ENCODE results near the gene FRYL.
"Not testable (repeated sequence)": the region's sequence is repeated elsewhere in the genome, so short reads cannot be mapped to it uniquely, and the experiment has no call there.

The FRYL gene

DNA sequence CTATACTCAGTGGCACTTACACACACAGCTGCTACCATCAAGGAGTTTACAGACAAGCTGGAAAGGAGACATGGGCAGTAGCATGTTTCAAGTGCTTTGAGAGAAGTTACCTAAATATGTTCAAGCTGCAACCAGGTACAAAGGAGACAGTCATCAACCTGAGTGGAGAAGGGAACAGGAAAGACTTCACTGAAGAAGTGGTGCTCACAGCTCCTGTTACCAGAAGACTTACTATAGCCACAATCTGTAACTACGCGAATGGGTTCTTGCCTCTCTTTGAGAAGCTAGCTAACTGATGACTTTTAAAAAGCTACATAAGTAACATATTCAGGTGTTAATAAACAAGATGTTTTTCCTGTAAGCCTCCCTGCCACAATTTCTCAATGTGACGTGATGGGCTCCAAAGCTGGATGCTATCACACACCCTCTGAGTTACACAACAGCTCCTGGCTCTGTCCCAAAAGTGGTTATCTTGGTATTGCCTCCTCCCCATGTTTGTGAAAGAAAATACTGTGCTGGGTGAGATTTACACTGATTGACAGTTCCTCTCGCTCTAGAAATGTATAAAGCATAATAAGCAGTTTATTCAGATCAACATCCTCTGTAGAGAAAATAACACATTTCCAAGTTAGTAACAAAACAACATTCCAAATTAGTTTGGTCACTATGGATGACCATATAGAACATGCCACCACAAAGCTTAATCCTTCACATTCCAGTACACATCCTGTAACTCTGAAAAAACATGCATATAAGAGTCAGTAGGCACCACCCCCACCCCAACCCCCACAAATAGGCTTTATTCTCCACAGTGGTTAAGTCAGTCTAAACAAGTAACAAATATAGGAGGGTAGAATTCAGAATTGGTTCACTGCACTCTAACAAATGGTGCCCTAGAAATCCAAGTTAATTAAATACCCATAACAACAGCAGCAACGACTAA, 81.8 kb downstream of the FRYL start:
- no peak for DNase-seq (ENCODE audit: low spot score)

GRCh38 chr4:48697516-48697915, 82.6 kb downstream of the FRYL start:
- not testable (repeated sequence) for DNase-seq (ENCODE audit: low spot score)

- DNase-seq (ENCODE audit: low spot score), result no peak
These were observed 85.3 kb downstream of the FRYL start for GRCh38 chr4:48694824-48695223.

DNA sequence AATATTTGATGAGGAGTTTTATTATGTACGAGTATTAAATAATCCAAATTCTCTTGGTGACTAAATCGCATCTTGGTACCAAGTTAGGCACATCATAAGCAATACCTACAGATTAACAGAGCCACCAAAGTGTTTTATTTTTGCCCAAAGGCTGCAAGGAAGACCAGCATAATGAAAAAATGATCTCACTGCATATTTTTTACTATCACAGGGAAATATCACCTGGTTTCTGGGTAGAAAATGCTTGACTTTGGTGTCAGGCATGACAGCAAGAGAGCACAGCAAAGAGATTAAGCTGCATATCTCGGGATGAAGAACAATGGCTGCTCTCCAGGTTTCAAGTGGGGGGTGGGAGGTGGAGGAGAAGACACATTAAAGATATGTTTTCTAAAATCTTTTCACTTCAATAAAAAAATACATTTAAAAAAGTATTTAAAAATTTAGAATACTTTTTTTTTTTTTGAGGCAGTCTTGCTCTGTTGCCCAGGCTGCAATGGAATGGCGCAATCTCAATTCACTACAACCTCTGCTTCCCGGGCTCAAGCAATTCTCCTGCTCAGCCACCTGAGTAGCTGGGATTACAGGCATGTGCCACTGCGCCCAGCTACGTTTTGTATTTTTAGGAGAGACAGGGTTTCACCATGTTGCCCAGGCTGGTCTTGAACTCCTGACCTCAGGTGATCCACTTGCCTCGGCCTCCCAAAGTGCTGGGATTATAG, 86.1 kb downstream of the FRYL start:
- no peak for DNase-seq (ENCODE audit: low spot score)

DNA sequence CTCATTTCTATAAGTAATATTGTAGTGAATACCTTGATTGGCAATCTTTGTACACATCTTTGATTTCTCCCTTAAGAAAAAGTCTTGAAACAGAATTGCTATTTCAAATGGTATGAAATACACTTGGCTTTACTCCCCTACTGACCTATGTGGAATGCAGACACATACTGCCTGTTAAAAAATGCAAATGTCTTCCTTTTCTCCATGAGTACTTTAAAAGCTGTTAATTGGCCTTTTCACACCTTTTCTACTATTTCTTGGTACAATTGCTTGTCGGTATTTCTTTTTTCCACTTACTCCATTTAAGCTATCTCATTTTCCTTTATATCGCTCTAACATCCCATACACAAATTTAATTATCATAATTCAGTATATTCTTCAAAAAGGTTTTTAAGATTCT, 87.2 kb downstream of the FRYL start:
- DNase-seq (ENCODE audit: low spot score), result no peak

GRCh38 chr4:48692044-48692443, 88.0 kb downstream of the FRYL start:
- no peak for DNase-seq (ENCODE audit: low spot score)

DNA sequence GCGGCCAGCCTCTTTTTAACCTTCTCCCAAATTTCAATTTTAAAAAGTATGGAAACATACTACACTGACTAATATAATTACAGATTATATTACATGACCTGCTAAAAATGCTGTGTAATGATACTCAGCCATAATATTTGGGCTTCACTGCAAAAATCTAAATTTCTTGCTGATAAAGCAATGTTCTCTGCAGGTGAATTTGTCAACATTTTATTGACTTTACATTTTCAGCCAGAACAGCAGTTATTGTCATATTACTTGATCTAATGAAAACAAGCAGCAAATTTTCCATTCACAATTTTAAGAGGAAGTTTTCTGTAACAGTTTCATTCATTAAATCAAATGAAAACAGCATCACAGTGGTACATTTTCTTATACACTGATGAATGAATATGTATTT, 91.1 kb downstream of the FRYL start:
- DNase-seq (ENCODE audit: low spot score), result no peak

DNA sequence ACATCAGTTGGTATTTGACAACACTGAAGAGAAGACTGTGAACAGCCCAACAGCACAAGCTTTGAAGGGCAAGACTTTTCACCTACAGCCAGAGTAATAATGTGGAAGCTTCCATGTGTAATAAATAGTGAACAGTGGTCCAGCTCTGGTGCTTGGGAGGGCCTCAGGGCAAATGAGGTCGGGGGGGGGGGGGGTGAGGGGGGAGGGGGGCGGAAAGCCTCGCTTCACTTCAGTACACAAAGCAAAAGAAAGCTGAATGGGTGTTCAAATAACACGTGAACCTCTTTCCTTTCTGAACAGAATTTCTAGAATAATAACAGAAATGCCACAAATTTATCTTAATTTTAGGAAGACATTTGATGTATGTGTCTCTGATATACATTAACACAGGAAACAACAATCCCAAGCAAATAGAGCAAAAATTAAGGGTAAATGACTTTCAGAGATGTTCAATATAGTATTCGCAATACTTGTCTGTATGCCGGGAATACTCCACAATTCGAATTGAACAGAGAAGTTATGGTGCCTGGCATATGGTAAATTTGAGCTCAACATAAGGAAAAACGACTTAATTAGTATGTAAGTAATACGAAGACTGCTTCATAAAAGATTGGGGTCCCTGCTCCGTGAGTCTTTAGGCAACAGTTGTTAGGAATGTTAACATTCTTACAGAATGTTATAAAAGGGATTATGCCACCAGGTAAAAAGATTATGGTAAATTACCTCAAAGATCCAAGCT, 92.6 kb downstream of the FRYL start:
- no peak for DNase-seq (ENCODE audit: low spot score)

DNA sequence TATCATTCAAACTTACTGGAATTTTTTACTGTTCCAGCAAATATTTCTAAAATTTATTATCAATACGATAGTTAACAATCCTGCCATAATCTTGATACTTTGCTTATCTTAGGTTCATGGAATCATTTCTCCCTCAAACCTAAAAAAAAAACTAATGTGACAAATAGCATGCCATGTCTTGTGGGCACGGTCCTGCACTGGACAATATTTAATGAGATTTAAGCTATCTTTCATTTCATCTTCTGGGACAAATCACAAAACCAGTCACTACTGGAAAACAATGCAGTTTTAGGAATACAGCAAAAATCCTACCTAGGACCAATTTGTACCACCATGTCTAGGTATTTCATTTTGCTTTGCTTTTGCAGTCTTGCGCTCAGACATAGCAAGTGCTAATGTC, 93.7 kb downstream of the FRYL start:
- DNase-seq (ENCODE audit: low spot score), result no peak

DNA sequence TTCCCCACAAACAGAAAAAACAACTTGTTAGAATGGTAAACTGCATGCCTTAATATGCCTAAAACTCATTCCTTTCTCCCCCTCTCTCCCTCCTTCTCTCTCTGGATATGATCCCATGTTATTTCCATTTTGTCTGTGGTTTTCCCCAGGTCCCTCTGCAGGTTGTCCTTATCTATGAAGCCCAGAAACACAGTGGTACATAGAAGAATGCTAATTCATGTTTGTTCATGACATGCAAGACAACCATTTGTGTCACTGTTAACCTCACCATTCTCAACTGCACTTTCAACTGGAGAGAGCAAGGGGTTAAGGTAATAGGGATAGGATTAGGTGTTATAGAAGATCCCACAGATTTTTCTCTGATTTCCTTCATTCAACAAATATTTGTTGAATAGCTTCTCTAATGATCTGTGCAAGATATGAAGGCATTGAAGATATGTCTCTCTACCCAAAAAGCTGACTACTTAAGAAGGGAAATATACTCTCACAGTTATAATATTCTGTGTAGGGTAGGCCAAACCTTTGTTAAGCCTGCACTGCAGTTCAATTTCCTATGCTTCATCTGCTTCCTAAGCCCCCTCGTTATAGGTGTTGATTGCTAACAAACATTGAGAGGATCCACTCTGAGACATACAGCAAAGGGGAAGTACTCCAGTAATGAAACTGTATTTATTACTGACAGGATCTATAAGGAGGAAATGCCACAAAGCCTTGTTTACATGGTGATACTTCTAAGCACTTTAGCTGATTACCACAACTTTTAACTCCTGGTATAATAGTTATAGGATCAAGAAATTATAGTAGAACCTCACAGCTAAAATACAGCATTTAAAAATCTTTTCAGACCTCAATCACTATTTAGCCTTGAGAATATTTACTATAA, 96.1 kb downstream of the FRYL start:
- DNase-seq (ENCODE audit: low spot score), result no peak

DNA sequence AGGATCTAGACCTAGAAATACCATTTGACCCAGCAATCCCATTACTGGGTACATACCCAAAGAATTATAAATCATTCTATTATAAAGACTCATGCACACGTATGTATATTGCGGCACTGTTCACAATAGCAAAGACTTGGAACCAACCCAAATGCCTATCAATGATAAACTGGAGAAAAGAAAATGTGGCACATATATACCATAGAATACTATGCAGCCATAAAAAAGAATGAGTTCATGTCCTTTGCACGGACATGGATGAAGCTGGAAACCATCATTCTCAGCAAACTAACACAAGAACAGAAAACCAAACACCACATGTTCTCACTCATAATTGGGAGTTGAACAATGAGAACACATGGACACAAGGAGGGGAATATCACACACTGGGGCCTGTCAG, 97.2 kb downstream of the FRYL start:
- not testable (repeated sequence) for DNase-seq (ENCODE audit: low spot score)

- no peak for DNase-seq (ENCODE audit: low spot score)
These were observed 98.2 kb downstream of the FRYL start for GRCh38 chr4:48681856-48682255.

DNA sequence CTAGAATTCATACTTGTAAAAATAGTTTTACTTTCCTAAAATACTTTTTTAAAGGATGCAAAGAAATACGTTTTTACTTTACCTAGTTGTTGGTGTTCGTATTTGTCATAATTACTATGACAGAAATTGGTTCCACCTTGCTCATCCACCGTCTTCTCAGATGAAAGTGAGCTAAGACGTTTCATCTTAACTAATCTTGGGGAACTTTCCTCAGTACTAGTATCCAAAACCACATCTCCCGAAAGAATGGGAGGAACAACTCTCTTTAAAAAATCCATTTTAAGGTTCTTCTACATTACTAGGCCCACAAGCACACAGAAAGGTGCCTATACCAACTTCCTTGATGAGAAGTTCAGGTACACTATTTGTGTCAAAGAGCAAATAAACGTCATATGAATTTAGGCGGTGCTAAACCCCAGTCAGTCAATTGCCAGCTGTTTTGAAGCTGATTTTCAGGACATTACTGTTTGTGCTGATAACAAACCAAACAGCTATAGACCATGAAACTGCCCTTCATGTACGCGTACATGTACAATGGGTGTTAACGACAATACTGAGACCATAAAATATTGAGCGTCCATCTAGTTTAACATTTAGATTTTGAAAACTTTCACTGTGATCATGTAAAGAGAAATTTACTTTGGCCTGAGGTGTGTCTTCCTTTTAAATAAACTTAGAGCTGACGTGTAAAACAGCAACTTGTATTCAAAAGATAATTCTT, 99.1 kb downstream of the FRYL start:
- no peak for DNase-seq (ENCODE audit: low spot score)

GRCh38 chr4:48673537-48673936, 106.5 kb downstream of the FRYL start:
- no peak for DNase-seq (ENCODE audit: low spot score)

DNA sequence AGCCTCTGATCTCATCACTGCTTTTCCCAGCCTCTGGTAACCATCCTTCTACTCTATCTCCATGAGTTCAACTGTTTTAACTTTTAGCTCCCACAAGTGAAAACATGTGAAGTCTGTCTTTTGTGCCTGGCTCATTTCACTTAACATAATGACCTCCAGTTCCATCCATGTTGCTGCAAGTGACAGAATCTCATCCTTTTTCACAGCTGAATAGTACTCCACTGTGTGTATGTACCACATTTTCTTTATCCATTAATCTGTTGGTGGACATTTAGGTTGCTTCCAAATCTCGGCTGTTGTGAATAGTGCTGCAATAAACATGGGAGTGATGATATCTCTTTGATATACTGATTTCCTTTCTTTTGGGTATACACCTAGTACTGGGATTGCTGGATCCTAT, 109.5 kb downstream of the FRYL start:
- no peak for DNase-seq (ENCODE audit: low spot score)

DNA sequence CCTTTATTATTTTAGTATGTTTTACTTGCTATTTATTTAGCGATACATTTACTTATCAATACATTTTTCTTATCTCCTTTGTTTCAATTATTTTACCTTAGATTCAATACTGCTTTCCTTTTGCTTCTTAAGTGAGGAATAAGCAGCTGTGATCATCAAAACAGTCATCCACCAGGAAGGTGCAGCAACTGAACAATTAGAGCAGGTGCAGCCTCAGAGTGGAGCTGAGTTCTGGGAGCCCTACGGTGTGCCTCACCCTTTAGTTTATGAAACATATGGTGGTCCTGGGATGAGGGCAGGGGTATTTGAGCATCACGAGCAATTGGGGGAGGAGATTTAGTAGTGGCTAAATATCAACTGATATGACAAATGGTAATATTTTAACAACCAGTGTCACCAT, 111.0 kb downstream of the FRYL start:
- DNase-seq (ENCODE audit: low spot score), result no peak

GRCh38 chr4:48668254-48669017, 111.6 kb downstream of the FRYL start:
- no peak for DNase-seq (ENCODE audit: low spot score)

GRCh38 chr4:48667148-48667547, 112.9 kb downstream of the FRYL start:
- no peak for DNase-seq (ENCODE audit: low spot score)

- no peak for DNase-seq (ENCODE audit: low spot score)
These were observed 114.4 kb downstream of the FRYL start for GRCh38 chr4:48665555-48666186.

DNA sequence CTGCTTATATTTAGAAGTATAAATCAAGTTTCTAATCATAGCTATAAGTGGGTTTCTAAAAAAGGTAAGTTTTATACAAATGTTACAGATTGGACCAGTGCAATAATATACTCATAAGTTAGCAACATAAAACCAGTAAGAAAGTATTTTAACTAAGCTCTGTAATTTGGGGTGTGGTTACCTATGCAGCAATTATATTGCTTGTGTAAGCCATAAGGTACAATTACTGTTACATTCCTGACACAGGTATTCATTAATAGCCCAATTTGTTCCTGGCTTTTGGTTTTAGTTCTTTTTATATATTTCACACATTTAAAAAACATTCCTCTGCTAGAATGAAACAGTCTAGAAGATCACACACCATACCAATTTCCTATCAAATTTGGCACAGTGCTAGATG, 115.1 kb downstream of the FRYL start:
- DNase-seq (ENCODE audit: low spot score), result no peak

Data from HuH-7.5 (cell line).